HFFc6 (cell line): ENCODE measurements around the gene F8. TPM values are rescaled to one million over a fixed set of nuclear protein-coding genes. Genes with fewer than 3 reads are reported as not detected.

ENCODE experiments used
- DNase-seq: peaks from one replicate; pipeline ENCODE4 v3.0.0-alpha.2; 2018
- H3K27ac Mint-ChIP-seq: 2 replicates; pipeline ENCODE4 v1.8.0; 2020; ENCODE audit warnings: mild to moderate bottlenecking, mixed read lengths
- H3K27me3 Mint-ChIP-seq: 2 replicates; pipeline ENCODE4 v1.8.0; 2021; ENCODE audit warnings: mild to moderate bottlenecking, moderate library complexity, mixed read lengths; ENCODE audit not compliant: insufficient read depth
- H3K36me3 Mint-ChIP-seq: 2 replicates; pipeline ENCODE4 v1.8.0; 2021; ENCODE audit warnings: low read depth, mixed read lengths
- H3K4me1 Mint-ChIP-seq: 2 replicates; pipeline ENCODE4 v1.8.0; 2020; ENCODE audit warnings: low read depth, mixed read lengths
- H3K4me3 Mint-ChIP-seq: 2 replicates; pipeline ENCODE4 v1.8.0; 2020; ENCODE audit warnings: mild to moderate bottlenecking, moderate library complexity, mixed read lengths
- H3K9me3 Mint-ChIP-seq: 2 replicates; pipeline ENCODE4 v1.8.0; 2020; ENCODE audit warnings: mild to moderate bottlenecking, mixed read lengths
- CTCF ChIP-seq: fragments of 200-600 bp; sonication (generic); IDR thresholded peaks from 2 replicates; pipeline ENCODE4 v1.5.0; 2021; ENCODE audit warnings: antibody characterized with exemption, mild to moderate bottlenecking
- total RNA-seq, 6 experiments: library from RNA; stranded (reverse); fragmentation: NEBNext Ultra II Directional; extraction: Animal tissue kit (Norgen Biotek cat#: 25700); gene quantifications; 2 replicates in 1 of 6; 3 replicates in 5 of 6; pipeline ENCODE4 v1.2.3, GENCODE V29; 2021

Gene F8
- total RNA-seq, 6 experiments from 2014 or later = 1.0 to 1.6 (median 1.4) TPM

GRCh38 chrX:154812341-154813101 is 210.0 kb downstream of the F8 start:
- H3K4me3 Mint-ChIP-seq = no peak overlapping the region
- peaks cover 10% of the 10 kb centered on the region for H3K27me3 Mint-ChIP-seq
- no peaks in the 10 kb centered on the region for H3K4me1 Mint-ChIP-seq
- H3K27ac Mint-ChIP-seq = no peak overlapping the region
- no peak for DNase-seq
- no peak for TF ChIP-seq CTCF
- no peaks in the 10 kb centered on the region for H3K9me3 Mint-ChIP-seq
- H3K36me3 Mint-ChIP-seq = no peaks in the 10 kb centered on the region

GRCh38 chrX:154809939-154810665 is 212.4 kb downstream of the F8 start:
- Mint-ChIP-seq H3K9me3 (no peaks in the 10 kb centered on the region), H3K4me1 (peaks cover 6% of the 10 kb centered on the region; the same call in 1 of the 2 replicates), H3K36me3 (no peaks in the 10 kb centered on the region), H3K27me3 (peaks cover 10% of the 10 kb centered on the region), H3K4me3 (no peak overlapping the region), H3K27ac (no peak overlapping the region)
- DNase-seq = no peak
- no peak for TF ChIP-seq CTCF

GRCh38 chrX:154806837-154807501 is 215.6 kb downstream of the F8 start:
- DNase-seq = no peak
- H3K4me1 Mint-ChIP-seq = peaks cover 15% of the 10 kb centered on the region
- no peaks in the 10 kb centered on the region for H3K36me3 Mint-ChIP-seq
- H3K27ac Mint-ChIP-seq = no peak overlapping the region
- H3K4me3 Mint-ChIP-seq = no peak overlapping the region
- TF ChIP-seq CTCF = no peak
- H3K27me3 Mint-ChIP-seq = peaks cover 7% of the 10 kb centered on the region
- no peaks in the 10 kb centered on the region for H3K9me3 Mint-ChIP-seq

- no peak for TF ChIP-seq CTCF
- Mint-ChIP-seq H3K36me3 (no peaks in the 10 kb centered on the region), H3K4me1 (peaks cover 20% of the 10 kb centered on the region), H3K9me3 (no peaks in the 10 kb centered on the region), H3K27ac (peak overlapping the region; percentile 70), H3K4me3 (peak overlapping the region; percentile 89), H3K27me3 (peaks cover 6% of the 10 kb centered on the region)
- no peak for DNase-seq
Measured at GRCh38 chrX:154805696-154806091, 216.8 kb downstream of the F8 start.

- peaks cover 25% of the 10 kb centered on the region for H3K4me1 Mint-ChIP-seq
- H3K4me3 Mint-ChIP-seq = peak within 1 kb of the TSS; percentile 89
- peak; percentile 50 for DNase-seq
- no peaks in the 10 kb centered on the region for H3K36me3 Mint-ChIP-seq
- no peaks in the 10 kb centered on the region for H3K9me3 Mint-ChIP-seq
- H3K27ac Mint-ChIP-seq = peak within 1 kb of the TSS; percentile 70
- TF ChIP-seq CTCF = no peak
- peaks cover 6% of the 10 kb centered on the region for H3K27me3 Mint-ChIP-seq
Measured at GRCh38 chrX:154804957-154805695, 217.4 kb downstream of the F8 start, which contains the start of gene MPP1. Gene MPP1, minus strand, starts transcription at chrX:154805485. Its CDS starts 112 bp downstream, at chrX:154805373.
